Fibroblast of the aortic adventitia (primary cell): ENCODE measurements around the gene RPS6KA2. TPM values are rescaled to one million over a fixed set of nuclear protein-coding genes. Genes with fewer than 3 reads are reported as not detected.

Experiments
- DNase-seq: peaks from one replicate; pipeline ENCODE4 v3.0.0-alpha.2; 2010; ENCODE audit warnings: low read depth
- H3K4me3 ChIP-seq: 2 replicates; pipeline ENCODE4 v1.5.1; 2011; ENCODE audit warnings: low read depth, mild to moderate bottlenecking, control low read depth, low read length, moderate library complexity
- total RNA-seq: library from RNA; depleted of rRNA; stranded (reverse); fragments of >200 nt; gene quantifications from 2 replicates; pipeline ENCODE4 v1.2.3, GENCODE V29; 2012; ENCODE audit warnings: low replicate concordance
- TF ChIP-seq, protein P1 (sequence below): IDR thresholded peaks from 2 replicates; pipeline ENCODE4 v1.5.1; 2011; ENCODE audit warnings: mild to moderate bottlenecking, low read length, control low read depth, inconsistent platforms; ENCODE audit not compliant: insufficient read depth

The RPS6KA2 gene
- total RNA-seq, 1 donor: 89.7 TPM

- H3K4me3 ChIP-seq: no peak overlapping the region
- TF ChIP-seq, protein P1, sequence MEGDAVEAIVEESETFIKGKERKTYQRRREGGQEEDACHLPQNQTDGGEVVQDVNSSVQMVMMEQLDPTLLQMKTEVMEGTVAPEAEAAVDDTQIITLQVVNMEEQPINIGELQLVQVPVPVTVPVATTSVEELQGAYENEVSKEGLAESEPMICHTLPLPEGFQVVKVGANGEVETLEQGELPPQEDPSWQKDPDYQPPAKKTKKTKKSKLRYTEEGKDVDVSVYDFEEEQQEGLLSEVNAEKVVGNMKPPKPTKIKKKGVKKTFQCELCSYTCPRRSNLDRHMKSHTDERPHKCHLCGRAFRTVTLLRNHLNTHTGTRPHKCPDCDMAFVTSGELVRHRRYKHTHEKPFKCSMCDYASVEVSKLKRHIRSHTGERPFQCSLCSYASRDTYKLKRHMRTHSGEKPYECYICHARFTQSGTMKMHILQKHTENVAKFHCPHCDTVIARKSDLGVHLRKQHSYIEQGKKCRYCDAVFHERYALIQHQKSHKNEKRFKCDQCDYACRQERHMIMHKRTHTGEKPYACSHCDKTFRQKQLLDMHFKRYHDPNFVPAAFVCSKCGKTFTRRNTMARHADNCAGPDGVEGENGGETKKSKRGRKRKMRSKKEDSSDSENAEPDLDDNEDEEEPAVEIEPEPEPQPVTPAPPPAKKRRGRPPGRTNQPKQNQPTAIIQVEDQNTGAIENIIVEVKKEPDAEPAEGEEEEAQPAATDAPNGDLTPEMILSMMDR: no peak
- no peak for DNase-seq
Measured at GRCh38 chr6:166488701-166489100, 138.3 kb downstream of the RPS6KA2 start.

DNA sequence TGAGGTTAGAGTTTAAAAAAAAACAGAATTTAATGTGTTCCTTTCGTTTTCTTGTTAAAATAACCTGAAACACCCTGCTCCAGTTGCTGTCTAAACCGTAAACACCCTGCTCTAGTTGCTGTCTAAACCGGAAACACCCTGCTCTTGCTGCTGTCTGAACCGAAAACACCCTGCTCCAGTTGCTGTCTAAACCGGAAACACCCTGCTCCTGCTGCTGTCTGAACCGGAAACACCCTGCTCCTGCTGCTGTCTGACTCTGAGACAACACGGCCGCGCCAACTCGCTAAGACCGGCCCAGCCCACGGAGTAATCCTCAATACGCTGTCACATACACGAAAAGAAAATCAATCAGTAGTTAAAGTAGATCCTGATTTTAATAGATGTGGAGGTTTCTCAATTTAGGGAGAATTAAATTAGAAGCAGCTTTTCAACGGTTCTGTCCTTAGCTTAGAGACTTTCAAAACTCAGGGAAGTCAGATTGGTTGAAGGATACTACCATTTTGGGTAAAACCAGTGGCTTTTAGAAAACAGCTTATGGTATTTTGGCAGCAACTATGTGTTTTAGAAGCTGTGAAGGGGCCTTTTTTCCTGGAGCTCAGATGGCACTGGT, 138.9 kb downstream of the RPS6KA2 start:
- peak; percentile 23 for DNase-seq
- TF ChIP-seq, protein P1: no peak
- no peak overlapping the region for H3K4me3 ChIP-seq

DNA sequence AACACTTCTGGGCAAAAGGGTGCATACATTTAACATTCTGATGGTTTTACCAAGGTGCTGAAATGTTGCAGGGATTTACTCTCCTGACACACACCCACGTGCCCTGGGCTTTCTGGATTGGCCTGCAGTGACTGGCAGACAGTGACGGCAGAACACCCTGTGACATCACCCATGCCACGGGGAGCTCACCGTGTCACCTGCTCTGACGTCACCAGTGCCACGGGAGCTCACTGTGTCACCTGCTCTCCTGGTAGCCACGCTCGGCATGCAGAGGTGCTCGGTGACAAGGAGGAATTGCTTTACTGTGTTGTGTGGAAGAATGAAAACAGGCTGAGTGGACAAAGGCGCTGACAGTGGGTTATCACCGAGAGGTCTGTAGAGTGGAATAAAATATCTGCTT, 139.9 kb downstream of the RPS6KA2 start:
- no peak for DNase-seq
- TF ChIP-seq, protein P1: no peak
- no peak overlapping the region for H3K4me3 ChIP-seq

DNA sequence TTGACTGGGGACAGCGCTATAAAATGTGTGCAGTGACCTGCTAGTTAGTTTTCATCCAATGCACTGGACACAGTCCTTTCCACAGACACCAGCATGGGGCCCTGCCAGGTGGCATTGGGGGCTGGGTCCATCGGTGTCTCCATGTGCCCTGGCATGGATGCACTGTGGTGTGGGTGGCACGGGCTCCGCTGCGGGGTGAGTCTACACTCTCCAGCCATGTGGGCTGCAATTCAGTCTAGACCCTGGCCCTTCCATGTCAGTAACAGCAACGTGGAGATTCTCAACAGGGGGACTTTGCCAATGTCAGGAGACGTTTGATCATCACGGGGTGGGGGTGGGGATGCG, 140.5 kb downstream of the RPS6KA2 start:
- no peak overlapping the region for H3K4me3 ChIP-seq
- TF ChIP-seq, protein P1: no peak
- no peak for DNase-seq

DNA sequence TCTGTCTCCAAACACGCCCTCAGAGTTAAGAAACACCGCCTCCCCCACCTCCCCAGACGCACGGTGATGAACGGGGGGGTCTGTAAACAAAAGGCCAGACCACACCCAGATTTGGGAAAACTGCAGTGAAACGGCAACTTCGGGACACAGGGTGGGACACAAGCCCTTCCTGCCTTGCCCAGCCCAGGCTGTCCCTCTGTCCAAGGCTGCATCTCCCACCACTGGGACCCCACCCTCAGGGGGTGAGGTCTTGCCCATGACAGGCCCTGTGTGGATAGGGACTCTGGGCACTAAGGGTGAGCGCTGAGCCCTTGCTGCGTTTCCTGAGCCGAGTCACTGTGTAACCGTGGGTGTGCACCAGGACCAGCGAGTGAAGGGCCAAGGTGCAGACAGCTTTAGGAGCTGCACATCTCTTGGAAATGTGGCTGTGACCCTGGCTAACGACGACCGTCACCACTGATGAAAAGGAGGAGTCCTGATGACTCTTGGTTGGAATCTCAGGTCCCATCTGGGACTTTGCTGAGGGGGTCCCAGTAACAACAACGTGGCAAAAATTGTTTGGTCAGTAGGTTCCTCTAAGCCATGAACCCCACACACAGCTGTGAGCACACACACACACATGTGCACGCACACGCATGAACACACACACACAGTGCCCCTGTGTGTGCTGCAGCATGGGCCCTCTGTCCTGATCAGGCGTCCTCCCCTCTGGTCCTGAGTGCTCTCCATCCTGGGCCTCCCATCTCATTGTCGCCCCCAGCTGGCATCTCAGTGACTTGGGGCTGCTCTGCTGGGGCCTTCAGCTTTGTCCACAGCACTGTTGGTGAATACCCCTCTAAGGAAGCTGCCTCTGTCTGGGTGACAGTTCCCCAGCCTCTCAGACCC, 141.2 kb downstream of the RPS6KA2 start:
- H3K4me3 ChIP-seq: no peak overlapping the region
- DNase-seq: no peak
- TF ChIP-seq, protein P1: no peak

DNA sequence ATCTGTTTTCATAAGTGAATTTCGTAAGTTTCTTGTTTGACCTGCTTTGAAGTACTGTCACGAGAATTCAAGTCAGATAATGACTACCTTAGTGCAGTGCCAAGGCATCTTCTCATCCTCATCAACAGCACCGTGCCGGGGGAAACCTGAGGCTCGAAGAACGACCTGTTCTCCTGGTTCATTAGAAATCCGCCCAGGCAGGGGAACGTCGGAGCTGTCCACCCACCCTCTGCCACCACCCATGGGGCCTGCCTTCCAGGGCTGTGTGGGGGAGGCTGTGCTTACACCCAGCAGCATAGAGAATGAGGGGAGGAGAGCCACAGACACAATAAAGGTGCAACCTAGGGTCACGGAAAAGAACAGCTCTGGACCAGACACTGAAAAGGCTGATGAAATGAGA, 142.2 kb downstream of the RPS6KA2 start:
- TF ChIP-seq, protein P1: no peak
- no peak for DNase-seq
- H3K4me3 ChIP-seq: no peak overlapping the region
